ENCODE results near the gene PAXX.
"Not testable (repeated sequence)": the region's sequence is repeated elsewhere in the genome, so short reads cannot be mapped to it uniquely, and the experiment has no call there.

Gene PAXX

GRCh38 chr9:137030006-137030405 is 37.8 kb downstream of the PAXX start:
- DNase-seq (ENCODE audit: low read depth in 2 of 3, low spot score in 2 of 3): no peak

GRCh38 chr9:137030538-137031527 is 38.6 kb downstream of the PAXX start:
- DNase-seq (ENCODE audit: low read depth in 2 of 3, low spot score in 2 of 3): no peak

GRCh38 chr9:137031904-137032640 is 39.9 kb downstream of the PAXX start, which contains the start of gene FUT7:
Gene FUT7 (minus strand): TSS chr9:137032088. CDS start chr9:137031991, 97 bp downstream.
- no peak for DNase-seq (ENCODE audit: low read depth in 2 of 3, low spot score in 2 of 3)

- DNase-seq (ENCODE audit: low read depth in 2 of 3, low spot score in 2 of 3): no peak
Measured at GRCh38 chr9:137032858-137033257, 40.6 kb downstream of the PAXX start.

GRCh38 chr9:137033481-137033880 is 41.3 kb downstream of the PAXX start:
- not testable (repeated sequence) for DNase-seq (ENCODE audit: low read depth in 2 of 3, low spot score in 2 of 3)

GRCh38 chr9:137034039-137034708 is 42.0 kb downstream of the PAXX start:
- no peak for DNase-seq (ENCODE audit: low read depth in 2 of 3, low spot score in 2 of 3)

GRCh38 chr9:137034709-137035506 is 42.7 kb downstream of the PAXX start:
- DNase-seq (ENCODE audit: low read depth in 2 of 3, low spot score in 2 of 3): peak; percentile 65 to 82 (median 70)

- no peak for DNase-seq (ENCODE audit: low read depth in 2 of 3, low spot score in 2 of 3)
Measured at GRCh38 chr9:137035507-137035834, 43.2 kb downstream of the PAXX start.

GRCh38 chr9:137035937-137036336 is 43.7 kb downstream of the PAXX start:
- no peak for DNase-seq (ENCODE audit: low read depth in 2 of 3, low spot score in 2 of 3)

GRCh38 chr9:137037035-137037434 is 44.8 kb downstream of the PAXX start:
- DNase-seq (ENCODE audit: low read depth in 2 of 3, low spot score in 2 of 3): no peak

- no peak for DNase-seq (ENCODE audit: low read depth in 2 of 3, low spot score in 2 of 3)
Measured at GRCh38 chr9:137037483-137037882, 45.3 kb downstream of the PAXX start.

- no peak for DNase-seq (ENCODE audit: low read depth in 2 of 3, low spot score in 2 of 3)
Measured at GRCh38 chr9:137038916-137039315, 46.7 kb downstream of the PAXX start.

GRCh38 chr9:137039611-137040366 is 47.6 kb downstream of the PAXX start:
- no peak for DNase-seq (ENCODE audit: low read depth in 2 of 3, low spot score in 2 of 3)

- DNase-seq (ENCODE audit: low read depth in 2 of 3, low spot score in 2 of 3): no peak
Measured at GRCh38 chr9:137040568-137040967, 48.3 kb downstream of the PAXX start.

GRCh38 chr9:137041124-137041523 is 48.9 kb downstream of the PAXX start:
- DNase-seq (ENCODE audit: low read depth in 2 of 3, low spot score in 2 of 3): no peak

GRCh38 chr9:137042751-137043727 is 50.8 kb downstream of the PAXX start:
- DNase-seq (ENCODE audit: low read depth in 2 of 3, low spot score in 2 of 3): no peak
